Activated CD4-positive, alpha-beta T cell treated with anti-CD3 and anti-CD28 coated beads, Interleukin-2, amount 50 U/mL, for 48 hours (primary cell): ENCODE data around the gene MAB21L1.

ENCODE experiments used
- DNase-seq, 2 experiments: peaks; one replicate each; pipeline ENCODE4 v3.0.0-alpha.2; 2020

MAB21L1 gene

GRCh38 chr13:35479038-35479492, 2.6 kb upstream of the MAB21L1 start:
- no peak for DNase-seq

GRCh38 chr13:35478271-35479037, 2.0 kb upstream of the MAB21L1 start:
- DNase-seq, result no peak

GRCh38 chr13:35477386-35477946, 977 bp upstream of the MAB21L1 start:
- no peak for DNase-seq

- DNase-seq, result peak; percentile 2 to 7
Measured at GRCh38 chr13:35475212-35475959, 1.1 kb downstream of the MAB21L1 start.

- DNase-seq, result no peak
Measured at GRCh38 chr13:35474496-35475211, 1.8 kb downstream of the MAB21L1 start.

- DNase-seq, result no peak
Measured at GRCh38 chr13:35473802-35474201, 2.7 kb downstream of the MAB21L1 start.

- DNase-seq, result no peak
Measured at GRCh38 chr13:35473206-35473775, 3.2 kb downstream of the MAB21L1 start.

- no peak for DNase-seq
Measured at GRCh38 chr13:35472323-35472881, 4.1 kb downstream of the MAB21L1 start.

GRCh38 chr13:35471706-35472322, 4.7 kb downstream of the MAB21L1 start:
- no peak for DNase-seq

GRCh38 chr13:35470671-35471661, 5.5 kb downstream of the MAB21L1 start:
- no peak for DNase-seq

GRCh38 chr13:35469806-35470525, 6.5 kb downstream of the MAB21L1 start:
- no peak for DNase-seq

GRCh38 chr13:35468195-35468594, 8.3 kb downstream of the MAB21L1 start:
- no peak for DNase-seq

GRCh38 chr13:35465371-35465770, 11.1 kb downstream of the MAB21L1 start:
- DNase-seq, result no peak

- DNase-seq, result no peak
Measured at GRCh38 chr13:35460061-35460460, 16.4 kb downstream of the MAB21L1 start.

- DNase-seq, result no peak
Measured at GRCh38 chr13:35457258-35457657, 19.2 kb downstream of the MAB21L1 start.

- DNase-seq, result no peak
Measured at GRCh38 chr13:35455022-35455421, 21.5 kb downstream of the MAB21L1 start.

GRCh38 chr13:35449821-35450220, 26.7 kb downstream of the MAB21L1 start:
- DNase-seq, result no peak

- no peak for DNase-seq
Measured at GRCh38 chr13:35448465-35448864, 28.0 kb downstream of the MAB21L1 start.
